GM23338 (cell line): ENCODE measurements around the gene COA7. TPM values are rescaled to one million over a fixed set of nuclear protein-coding genes. Genes with fewer than 3 reads are reported as not detected.

Source experiments
- ATAC-seq: fragments of 200-7000 bp; cut with Tn5 transposase; 3 replicates; pipeline ENCODE4 v1.9.1; 2020
- DNase-seq: peaks from one replicate; pipeline ENCODE4 v3.0.0-alpha.2; 2015; ENCODE audit warnings: low spot score
- H2AFZ ChIP-seq: fragments of 200-600 bp; sonication (generic); 2 replicates; pipeline ENCODE4 v1.8.0; 2016; ENCODE audit warnings: antibody characterized with exemption, mild to moderate bottlenecking, moderate library complexity
- H3F3A ChIP-seq: fragments of 200-600 bp; sonication (generic); replicated peaks from 2 replicates; pipeline ENCODE4 v1.8.0; 2017; ENCODE audit warnings: antibody characterized with exemption, mixed run types, low read depth
- H3K27ac ChIP-seq: fragments of 200-600 bp; sonication (generic); 2 replicates; pipeline ENCODE4 v1.6.1; 2016; ENCODE audit warnings: low read depth
- H3K27me3 ChIP-seq: fragments of 200-600 bp; sonication (generic); 2 replicates; pipeline ENCODE4 v1.8.0; 2016; ENCODE audit warnings: mild to moderate bottlenecking, mixed run types, moderate library complexity; ENCODE audit not compliant: insufficient read depth
- H3K36me3 ChIP-seq: fragments of 200-600 bp; sonication (generic); 2 replicates; pipeline ENCODE4 v1.8.0; 2016; ENCODE audit warnings: mild to moderate bottlenecking; ENCODE audit not compliant: insufficient read depth
- H3K4me1 ChIP-seq: fragments of 200-600 bp; sonication (generic); 2 replicates; pipeline ENCODE4 v1.8.0; 2016; ENCODE audit warnings: mild to moderate bottlenecking, moderate library complexity; ENCODE audit not compliant: insufficient read depth
- H3K4me2 ChIP-seq: fragments of 200-600 bp; sonication (generic); 2 replicates; pipeline ENCODE4 v1.7.1; 2017; ENCODE audit warnings: mixed run types
- H3K4me3 ChIP-seq: fragments of 200-600 bp; sonication (generic); 2 replicates; pipeline ENCODE4 v1.6.1; 2016; ENCODE audit warnings: mixed run types
- H3K79me2 ChIP-seq: fragments of 200-600 bp; sonication (generic); replicated peaks from 2 replicates; pipeline ENCODE4 v1.8.0; 2017; ENCODE audit warnings: mild to moderate bottlenecking; ENCODE audit not compliant: insufficient read depth
- H3K9me2 ChIP-seq: fragments of 200-600 bp; sonication (generic); 2 replicates; pipeline ENCODE4 v1.8.0; 2017; ENCODE audit not compliant: insufficient read depth
- H4K20me1 ChIP-seq: fragments of 200-600 bp; sonication (generic); replicated peaks from 2 replicates; pipeline ENCODE4 v1.8.0; 2017; ENCODE audit warnings: mild to moderate bottlenecking; ENCODE audit not compliant: insufficient read depth
- H3K27ac Mint-ChIP-seq: 2 replicates; pipeline ENCODE4 v1.8.0; 2020; ENCODE audit warnings: inconsistent platforms, mild to moderate bottlenecking, moderate library complexity, mixed read lengths
- H3K27me3 Mint-ChIP-seq: 3 replicates; pipeline ENCODE4 v1.8.0; 2022; ENCODE audit warnings: low read depth, mild to moderate bottlenecking, moderate library complexity, mixed read lengths, inconsistent platforms; ENCODE audit not compliant: insufficient read depth, poor library complexity
- H3K36me3 Mint-ChIP-seq: 3 replicates; pipeline ENCODE4 v1.8.0; 2021; ENCODE audit warnings: low read depth, mild to moderate bottlenecking, inconsistent platforms, moderate library complexity, mixed read lengths
- H3K4me1 Mint-ChIP-seq: 3 replicates; pipeline ENCODE4 v1.8.0; 2020; ENCODE audit warnings: mild to moderate bottlenecking, inconsistent platforms, mixed read lengths
- H3K4me3 Mint-ChIP-seq: 3 replicates; pipeline ENCODE4 v1.8.0; 2021; ENCODE audit warnings: moderate library complexity, mild to moderate bottlenecking, inconsistent platforms, mixed read lengths
- H3K9me3 Mint-ChIP-seq: 3 replicates; pipeline ENCODE4 v1.8.0; 2020; ENCODE audit warnings: moderate library complexity, mild to moderate bottlenecking, inconsistent platforms, mixed read lengths
- CREB1 ChIP-seq: fragments of 250-450 bp; sonication (Bioruptor Pico); IDR thresholded peaks from 2 replicates; pipeline ENCODE4 v1.5.0; 2020; ENCODE audit warnings: low read depth, mild to moderate bottlenecking, moderate library complexity
- ETS1 ChIP-seq: IDR thresholded peaks from 2 replicates; pipeline ENCODE4 v1.6.1; 2016; ENCODE audit warnings: antibody characterized with exemption
- EZH2phosphoT487 ChIP-seq: fragments of 200-600 bp; sonication (generic); IDR thresholded peaks from one replicate; pipeline ENCODE4 v1.8.1; 2018; ENCODE audit warnings: antibody characterized with exemption; ENCODE audit not compliant: unreplicated experiment
- JUNB ChIP-seq: IDR thresholded peaks from one replicate; pipeline ENCODE4 v1.6.1; 2016; ENCODE audit warnings: antibody characterized with exemption; ENCODE audit not compliant: unreplicated experiment
- REST ChIP-seq: IDR thresholded peaks from one replicate; pipeline ENCODE4 v1.6.1; 2018; ENCODE audit warnings: antibody characterized with exemption; ENCODE audit not compliant: unreplicated experiment
- STAT1 ChIP-seq: IDR thresholded peaks from one replicate; pipeline ENCODE4 v1.6.1; 2016; ENCODE audit warnings: antibody characterized with exemption; ENCODE audit not compliant: unreplicated experiment
- ZNF114 ChIP-seq: fragments of 250-450 bp; sonication (Bioruptor Pico); IDR thresholded peaks from 2 replicates; pipeline ENCODE4 v1.5.0; 2020; ENCODE audit warnings: mild to moderate bottlenecking, moderate library complexity
- ZNF331 ChIP-seq: fragments of 250-450 bp; sonication (Bioruptor Pico); IDR thresholded peaks from 2 replicates; pipeline ENCODE4 v1.5.0; 2020; ENCODE audit warnings: low read depth, mild to moderate bottlenecking, moderate library complexity
- ZNF462 ChIP-seq: fragments of 250-450 bp; sonication (Bioruptor Pico); IDR thresholded peaks from 2 replicates; pipeline ENCODE4 v1.5.0; 2020; ENCODE audit warnings: mild to moderate bottlenecking, moderate library complexity
- polyA plus RNA-seq: library from polyadenylated mRNA; unstranded; fragments of >200 nt; fragmentation: Nextera tagmentation; extraction: Ambion mirVana; gene quantifications from 2 replicates; pipeline ENCODE4 v1.2.1, GENCODE V29; 2016
- total RNA-seq: library from RNA; depleted of rRNA; stranded (reverse); fragments of >200 nt; shearing (Covaris generic); gene quantifications from 2 replicates; pipeline ENCODE4 v1.2.3, GENCODE V29; 2014

The COA7 gene
- total and polyA plus RNA-seq, 2 experiments from 2014 or later, result 19.7 to 27.5 TPM

GRCh38 chr1:52727114-52727586 lies 29.0 kb upstream of the COA7 start:
- H2AFZ ChIP-seq, result peak overlapping the region; percentile 89
- Mint-ChIP-seq H3K27me3 (peaks cover 3% of the 10 kb centered on the region), H3K9me3 (no peaks in the 10 kb centered on the region), H3K4me3 (peak overlapping the region; percentile 94), H3K4me1 (peaks cover 18% of the 10 kb centered on the region), H3K36me3 (no peaks in the 10 kb centered on the region; the same call in 2 of the 3 replicates), H3K27ac (no peak overlapping the region)
- no peaks in the 10 kb centered on the region for H3K27me3 ChIP-seq
- no peak for DNase-seq
- TF ChIP-seq JUNB, result no peak
- TF ChIP-seq ZNF331 (CRISPR knock-in tag), result no peak
- TF ChIP-seq REST, result no peak
- no peak for TF ChIP-seq EZH2phosphoT487
- no peak for TF ChIP-seq ZNF462 (CRISPR knock-in tag)
- TF ChIP-seq STAT1, result no peak
- TF ChIP-seq ETS1, result no peak
- no peak for TF ChIP-seq ZNF114 (CRISPR knock-in tag)
- TF ChIP-seq CREB1 (CRISPR knock-in tag), result no peak
- peak overlapping the region; percentile 91 for H3K4me3 ChIP-seq
- no peaks in the 10 kb centered on the region for H3K9me2 ChIP-seq
- H3F3A ChIP-seq, result peaks cover 9% of the 10 kb centered on the region
- H3K36me3 ChIP-seq, result no peaks in the 10 kb centered on the region
- peaks cover 56% of the 10 kb centered on the region for H3K79me2 ChIP-seq
- H3K27ac ChIP-seq, result peak overlapping the region; percentile 21; the same call in 1 of the 2 replicates
- H3K4me1 ChIP-seq, result peaks cover 8% of the 10 kb centered on the region
- peak; percentile 4; the same call in 1 of the 3 replicates for ATAC-seq
- peaks cover 13% of the 10 kb centered on the region for H4K20me1 ChIP-seq
- H3K4me2 ChIP-seq, result peak overlapping the region; percentile 98
